SK-N-SH treated with all-trans-retinoic acid at 6 μM for 48 hours (cell line): ENCODE measurements around the gene TXNDC5.

Experiments used
- ARNTL ChIP-seq: fragments of 450-650 bp; formaldehyde crosslinking; IDR thresholded peaks from 2 replicates; pipeline ENCODE4 v1.5.0; 2020; ENCODE audit warnings: low read depth, mild to moderate bottlenecking, moderate library complexity, borderline replicate concordance
- CSDC2 ChIP-seq: fragments of 250-450 bp; sonication (Bioruptor Pico); IDR thresholded peaks from 2 replicates; pipeline ENCODE4 v1.5.0; 2020; ENCODE audit warnings: mild to moderate bottlenecking, moderate library complexity
- GLIS3 ChIP-seq: fragments of 250-450 bp; sonication (Bioruptor Pico); IDR thresholded peaks from 2 replicates; pipeline ENCODE4 v1.5.0; 2020; ENCODE audit warnings: mild to moderate bottlenecking, moderate library complexity
- ISL1 ChIP-seq: fragments of 250-450 bp; sonication (Bioruptor Pico); IDR thresholded peaks from 2 replicates; pipeline ENCODE4 v2.1.2; 2022; ENCODE audit warnings: mild to moderate bottlenecking, moderate library complexity
- OSR1 ChIP-seq: fragments of 250-450 bp; sonication (Bioruptor Pico); IDR thresholded peaks from 2 replicates; pipeline ENCODE4 v1.8.0; 2022; ENCODE audit warnings: moderate library complexity, mild to moderate bottlenecking, inconsistent platforms
- PPARA ChIP-seq: fragments of 250-450 bp; sonication (Bioruptor Pico); IDR thresholded peaks from 2 replicates; pipeline ENCODE4 v1.5.0; 2020; ENCODE audit warnings: mild to moderate bottlenecking, borderline replicate concordance
- TCF4 ChIP-seq: fragments of 250-450 bp; sonication (Bioruptor Pico); IDR thresholded peaks from 2 replicates; pipeline ENCODE4 v1.8.0; 2021; ENCODE audit warnings: mild to moderate bottlenecking, moderate library complexity, borderline replicate concordance
- TOX ChIP-seq: fragments of 250-450 bp; sonication (Bioruptor Pico); IDR thresholded peaks from 2 replicates; pipeline ENCODE4 v1.8.0; 2021; ENCODE audit warnings: mild to moderate bottlenecking, moderate library complexity, borderline replicate concordance
- ZFP3 ChIP-seq: fragments of 250-450 bp; sonication (Bioruptor Pico); IDR thresholded peaks from 2 replicates; pipeline ENCODE4 v1.5.0; 2020; ENCODE audit warnings: mild to moderate bottlenecking, moderate library complexity
- ZFP30 ChIP-seq: fragments of 450-650 bp; formaldehyde crosslinking; IDR thresholded peaks from 2 replicates; pipeline ENCODE4 v1.5.0; 2022; ENCODE audit warnings: mild to moderate bottlenecking, moderate library complexity
- TF ChIP-seq, protein P1 (sequence below): fragments of 250-450 bp; sonication (Bioruptor Pico); IDR thresholded peaks from 2 replicates; pipeline ENCODE4 v1.8.0; 2020; ENCODE audit warnings: mild to moderate bottlenecking, moderate library complexity, borderline replicate concordance
- TF ChIP-seq, protein P2 (sequence below): fragments of 250-450 bp; sonication (Bioruptor Pico); IDR thresholded peaks from 2 replicates; pipeline ENCODE4 v1.5.1; 2021; ENCODE audit warnings: mild to moderate bottlenecking, moderate library complexity
- TF ChIP-seq, protein P3 (sequence below): fragments of 250-450 bp; sonication (Bioruptor Pico); IDR thresholded peaks from 2 replicates; pipeline ENCODE4 v1.5.1; 2020; ENCODE audit warnings: low read depth, mild to moderate bottlenecking, moderate library complexity
- TF ChIP-seq, protein P4 (sequence below): fragments of 250-450 bp; sonication (Bioruptor Pico); IDR thresholded peaks from 2 replicates; pipeline ENCODE4 v1.8.0; 2021; ENCODE audit warnings: low read depth, mild to moderate bottlenecking, moderate library complexity, borderline replicate concordance

DNA sequence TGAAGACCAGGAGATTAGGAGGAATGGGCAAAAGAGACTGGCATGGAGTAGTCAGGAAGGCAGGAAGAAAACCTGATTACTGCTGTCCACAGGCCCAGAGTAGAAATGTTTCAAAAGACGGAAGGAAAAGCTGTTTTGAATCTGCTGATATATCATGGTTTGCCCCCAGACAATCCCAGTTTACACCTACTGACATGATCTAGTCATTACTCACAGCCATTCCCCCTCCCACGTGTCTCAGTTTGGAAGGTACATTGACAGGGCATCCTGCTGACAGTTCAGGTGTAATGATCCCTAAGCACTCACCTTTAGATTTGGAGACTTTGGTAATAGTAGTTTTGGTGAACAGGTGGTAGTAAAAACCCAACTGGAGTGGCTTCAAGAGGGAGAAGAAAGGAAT lies 9.8 kb upstream of the TXNDC5 start:
- TF ChIP-seq PPARA (CRISPR knock-in tag) (no peak), ISL1 (CRISPR knock-in tag) (no peak), TCF4 (no peak), GLIS3 (CRISPR knock-in tag) (no peak), TOX (CRISPR knock-in tag) (no peak), CSDC2 (CRISPR knock-in tag) (no peak), ZFP3 (no peak), OSR1 (CRISPR knock-in tag) (no peak), ARNTL (CRISPR knock-in tag) (no peak), ZFP30 (no peak)
- TF ChIP-seq, protein P1, sequence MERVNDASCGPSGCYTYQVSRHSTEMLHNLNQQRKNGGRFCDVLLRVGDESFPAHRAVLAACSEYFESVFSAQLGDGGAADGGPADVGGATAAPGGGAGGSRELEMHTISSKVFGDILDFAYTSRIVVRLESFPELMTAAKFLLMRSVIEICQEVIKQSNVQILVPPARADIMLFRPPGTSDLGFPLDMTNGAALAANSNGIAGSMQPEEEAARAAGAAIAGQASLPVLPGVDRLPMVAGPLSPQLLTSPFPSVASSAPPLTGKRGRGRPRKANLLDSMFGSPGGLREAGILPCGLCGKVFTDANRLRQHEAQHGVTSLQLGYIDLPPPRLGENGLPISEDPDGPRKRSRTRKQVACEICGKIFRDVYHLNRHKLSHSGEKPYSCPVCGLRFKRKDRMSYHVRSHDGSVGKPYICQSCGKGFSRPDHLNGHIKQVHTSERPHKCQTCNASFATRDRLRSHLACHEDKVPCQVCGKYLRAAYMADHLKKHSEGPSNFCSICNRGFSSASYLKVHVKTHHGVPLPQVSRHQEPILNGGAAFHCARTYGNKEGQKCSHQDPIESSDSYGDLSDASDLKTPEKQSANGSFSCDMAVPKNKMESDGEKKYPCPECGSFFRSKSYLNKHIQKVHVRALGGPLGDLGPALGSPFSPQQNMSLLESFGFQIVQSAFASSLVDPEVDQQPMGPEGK (CRISPR knock-in tag) = no peak
- TF ChIP-seq, protein P2, sequence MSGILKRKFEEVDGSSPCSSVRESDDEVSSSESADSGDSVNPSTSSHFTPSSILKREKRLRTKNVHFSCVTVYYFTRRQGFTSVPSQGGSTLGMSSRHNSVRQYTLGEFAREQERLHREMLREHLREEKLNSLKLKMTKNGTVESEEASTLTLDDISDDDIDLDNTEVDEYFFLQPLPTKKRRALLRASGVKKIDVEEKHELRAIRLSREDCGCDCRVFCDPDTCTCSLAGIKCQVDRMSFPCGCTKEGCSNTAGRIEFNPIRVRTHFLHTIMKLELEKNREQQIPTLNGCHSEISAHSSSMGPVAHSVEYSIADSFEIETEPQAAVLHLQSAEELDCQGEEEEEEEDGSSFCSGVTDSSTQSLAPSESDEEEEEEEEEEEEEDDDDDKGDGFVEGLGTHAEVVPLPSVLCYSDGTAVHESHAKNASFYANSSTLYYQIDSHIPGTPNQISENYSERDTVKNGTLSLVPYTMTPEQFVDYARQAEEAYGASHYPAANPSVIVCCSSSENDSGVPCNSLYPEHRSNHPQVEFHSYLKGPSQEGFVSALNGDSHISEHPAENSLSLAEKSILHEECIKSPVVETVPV = no peak
- TF ChIP-seq, protein P3, sequence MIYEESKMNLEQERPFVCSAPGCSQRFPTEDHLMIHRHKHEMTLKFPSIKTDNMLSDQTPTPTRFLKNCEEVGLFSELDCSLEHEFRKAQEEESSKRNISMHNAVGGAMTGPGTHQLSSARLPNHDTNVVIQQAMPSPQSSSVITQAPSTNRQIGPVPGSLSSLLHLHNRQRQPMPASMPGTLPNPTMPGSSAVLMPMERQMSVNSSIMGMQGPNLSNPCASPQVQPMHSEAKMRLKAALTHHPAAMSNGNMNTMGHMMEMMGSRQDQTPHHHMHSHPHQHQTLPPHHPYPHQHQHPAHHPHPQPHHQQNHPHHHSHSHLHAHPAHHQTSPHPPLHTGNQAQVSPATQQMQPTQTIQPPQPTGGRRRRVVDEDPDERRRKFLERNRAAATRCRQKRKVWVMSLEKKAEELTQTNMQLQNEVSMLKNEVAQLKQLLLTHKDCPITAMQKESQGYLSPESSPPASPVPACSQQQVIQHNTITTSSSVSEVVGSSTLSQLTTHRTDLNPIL (CRISPR knock-in tag) = no peak
- TF ChIP-seq, protein P4, sequence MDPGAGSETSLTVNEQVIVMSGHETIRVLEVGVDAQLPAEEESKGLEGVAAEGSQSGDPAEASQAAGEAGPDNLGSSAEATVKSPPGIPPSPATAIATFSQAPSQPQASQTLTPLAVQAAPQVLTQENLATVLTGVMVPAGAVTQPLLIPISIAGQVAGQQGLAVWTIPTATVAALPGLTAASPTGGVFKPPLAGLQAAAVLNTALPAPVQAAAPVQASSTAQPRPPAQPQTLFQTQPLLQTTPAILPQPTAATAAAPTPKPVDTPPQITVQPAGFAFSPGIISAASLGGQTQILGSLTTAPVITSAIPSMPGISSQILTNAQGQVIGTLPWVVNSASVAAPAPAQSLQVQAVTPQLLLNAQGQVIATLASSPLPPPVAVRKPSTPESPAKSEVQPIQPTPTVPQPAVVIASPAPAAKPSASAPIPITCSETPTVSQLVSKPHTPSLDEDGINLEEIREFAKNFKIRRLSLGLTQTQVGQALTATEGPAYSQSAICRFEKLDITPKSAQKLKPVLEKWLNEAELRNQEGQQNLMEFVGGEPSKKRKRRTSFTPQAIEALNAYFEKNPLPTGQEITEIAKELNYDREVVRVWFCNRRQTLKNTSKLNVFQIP = no peak
